DOHH2 (cell line): ENCODE measurements around the gene DNER.

Experiments
- EZH2phosphoT487 ChIP-seq: fragments of 200-600 bp; sonication (generic); IDR thresholded peaks from 2 replicates; pipeline ENCODE4 v1.6.1; 2017; ENCODE audit warnings: borderline replicate concordance, mild to moderate bottlenecking, antibody characterized with exemption, low read length, moderate library complexity, mixed read lengths
- TF ChIP-seq, protein P1 (sequence below): fragments of 200-600 bp; sonication (generic); IDR thresholded peaks from one replicate; pipeline ENCODE4 v1.5.1; 2014; ENCODE audit warnings: antibody characterized with exemption, mild to moderate bottlenecking, low read depth, low read length; ENCODE audit not compliant: poor library complexity, severe bottlenecking

DNA sequence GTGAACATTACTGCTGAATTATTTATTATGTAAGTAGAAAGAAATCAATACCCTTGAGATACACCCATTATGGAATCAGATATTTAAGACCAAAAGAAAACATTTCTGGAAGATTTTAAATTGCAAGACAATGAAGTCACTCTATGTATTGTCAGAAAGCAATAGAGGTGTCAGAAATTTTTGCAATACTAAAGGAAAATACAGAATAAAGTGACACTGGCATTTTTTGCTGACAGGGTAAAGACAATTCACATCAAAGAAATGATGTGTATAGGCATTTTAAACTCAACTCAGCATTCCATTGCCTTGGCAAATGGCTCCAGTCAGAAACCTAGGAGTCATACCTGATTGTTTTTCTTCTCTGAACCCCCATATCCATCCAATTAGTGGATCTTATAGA is 252.2 kb downstream of the DNER start:
- TF ChIP-seq, protein P1, sequence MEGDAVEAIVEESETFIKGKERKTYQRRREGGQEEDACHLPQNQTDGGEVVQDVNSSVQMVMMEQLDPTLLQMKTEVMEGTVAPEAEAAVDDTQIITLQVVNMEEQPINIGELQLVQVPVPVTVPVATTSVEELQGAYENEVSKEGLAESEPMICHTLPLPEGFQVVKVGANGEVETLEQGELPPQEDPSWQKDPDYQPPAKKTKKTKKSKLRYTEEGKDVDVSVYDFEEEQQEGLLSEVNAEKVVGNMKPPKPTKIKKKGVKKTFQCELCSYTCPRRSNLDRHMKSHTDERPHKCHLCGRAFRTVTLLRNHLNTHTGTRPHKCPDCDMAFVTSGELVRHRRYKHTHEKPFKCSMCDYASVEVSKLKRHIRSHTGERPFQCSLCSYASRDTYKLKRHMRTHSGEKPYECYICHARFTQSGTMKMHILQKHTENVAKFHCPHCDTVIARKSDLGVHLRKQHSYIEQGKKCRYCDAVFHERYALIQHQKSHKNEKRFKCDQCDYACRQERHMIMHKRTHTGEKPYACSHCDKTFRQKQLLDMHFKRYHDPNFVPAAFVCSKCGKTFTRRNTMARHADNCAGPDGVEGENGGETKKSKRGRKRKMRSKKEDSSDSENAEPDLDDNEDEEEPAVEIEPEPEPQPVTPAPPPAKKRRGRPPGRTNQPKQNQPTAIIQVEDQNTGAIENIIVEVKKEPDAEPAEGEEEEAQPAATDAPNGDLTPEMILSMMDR = no peak
- no peak for TF ChIP-seq EZH2phosphoT487
